Measurements from ENCODE around the gene NAA10. TPM values are rescaled to one million over a fixed set of nuclear protein-coding genes. Genes with fewer than 3 reads are reported as not detected.

NAA10 gene
- total RNA-seq, 1 donor from 2014 or later = 109 TPM

DNA sequence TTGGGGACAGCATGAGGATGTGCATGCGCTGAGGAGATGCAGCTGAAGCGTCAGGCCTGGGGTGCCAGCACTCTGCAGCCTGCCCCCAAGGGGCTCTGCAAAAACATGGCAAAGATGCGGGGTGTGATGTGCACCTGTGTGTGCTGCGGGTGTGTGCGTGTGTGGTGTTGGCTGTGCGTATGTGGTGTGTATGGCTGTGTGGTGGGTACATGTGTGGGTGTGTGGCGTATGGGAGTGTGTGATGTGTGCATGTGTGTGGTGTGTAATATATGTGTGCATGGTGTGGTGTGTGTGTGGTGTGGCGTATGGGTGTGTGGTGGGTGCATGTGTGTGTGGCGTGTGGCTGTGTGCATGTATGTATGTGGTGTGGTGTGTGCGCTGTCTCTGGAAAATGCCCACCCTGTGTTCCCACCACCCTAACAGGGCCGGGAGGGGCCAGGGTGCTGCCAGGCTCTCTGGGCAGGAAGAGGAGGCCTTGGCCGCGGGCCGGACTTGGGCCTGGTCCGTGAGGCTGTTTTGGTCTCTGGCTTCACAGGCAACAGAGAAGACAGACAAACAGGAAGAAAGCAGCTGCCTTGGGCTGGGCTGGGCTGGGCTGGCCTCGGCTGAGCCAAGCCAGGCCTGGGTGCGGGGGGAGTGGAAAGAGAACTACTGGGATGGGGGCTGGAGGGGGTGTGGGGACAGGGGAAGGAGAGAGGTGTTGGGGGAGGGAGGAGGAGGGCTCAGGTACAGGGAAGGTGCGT lies 31.4 kb downstream of the NAA10 start:
- peak overlapping the region; percentile 45 for H3K4me3 Mint-ChIP-seq
- no peak for ATAC-seq (ENCODE audit: low read depth)
- intact Hi-C loops (cut with micrococcal nuclease) = no loop called here
- TF ChIP-seq CTCF (IDR thresholded peaks at IDR 0.05) = no peak
- ChIA-PET CTCF (no interaction called here), POLR2A (interaction anchor here (0.6 to 5.2 kb wide), 5 partner anchors 16 to 480 kb away, joined by 3 to 25 read pairs (median 4); partner anchors contain the start of genes ARHGAP4, IDH3G and SSR4)
- H3K9me3 Mint-ChIP-seq = no peaks in the 10 kb centered on the region
- H3K27ac Mint-ChIP-seq = peak overlapping the region; percentile 77
- no peak for DNase-seq
- no peaks in the 10 kb centered on the region for H3K27me3 Mint-ChIP-seq
- peaks cover 44% of the 10 kb centered on the region for H3K4me1 Mint-ChIP-seq
- peaks cover 5% of the 10 kb centered on the region for H3K36me3 Mint-ChIP-seq (ENCODE audit: low read depth)

DNA sequence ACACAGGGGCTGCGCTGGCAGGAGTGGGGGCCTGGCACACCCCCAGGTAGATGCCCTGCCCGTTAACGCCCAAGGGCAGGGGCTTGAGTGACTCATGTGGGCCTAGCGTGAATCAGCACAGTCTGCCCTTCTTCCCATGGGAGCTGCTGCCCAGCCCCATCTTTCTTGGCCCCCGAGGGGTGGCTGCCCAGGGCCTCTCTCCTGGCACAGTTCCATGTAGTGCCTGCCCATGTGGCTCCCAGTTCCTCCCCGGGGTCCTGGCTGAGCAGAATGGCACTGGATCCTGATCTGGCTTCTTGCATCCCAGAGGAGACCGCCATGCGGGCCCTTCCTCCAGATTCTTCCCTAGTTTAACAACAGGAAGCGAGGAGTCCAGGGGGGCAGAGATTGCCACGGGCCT lies 32.5 kb downstream of the NAA10 start:
- DNase-seq (no peak), ATAC-seq (ENCODE audit: low read depth) (no peak)
- TF ChIP-seq CTCF (IDR thresholded peaks at IDR 0.05) = no peak
- POLR2A ChIA-PET = interaction anchor here (1.6 to 5.2 kb wide), 2 partner anchors 23 to 108 kb away, joined by 8 to 25 read pairs; partner anchors contain the start of genes ARHGAP4, IDH3G and SSR4
- CTCF ChIA-PET = no interaction called here
- Mint-ChIP-seq H3K9me3 (no peaks in the 10 kb centered on the region), H3K27ac (no peak overlapping the region), H3K4me1 (peaks cover 44% of the 10 kb centered on the region), H3K27me3 (no peaks in the 10 kb centered on the region), H3K36me3 (ENCODE audit: low read depth) (peaks cover under 1% of the 10 kb centered on the region), H3K4me3 (no peak overlapping the region)
- intact Hi-C loops (cut with micrococcal nuclease) = no loop called here

DNA sequence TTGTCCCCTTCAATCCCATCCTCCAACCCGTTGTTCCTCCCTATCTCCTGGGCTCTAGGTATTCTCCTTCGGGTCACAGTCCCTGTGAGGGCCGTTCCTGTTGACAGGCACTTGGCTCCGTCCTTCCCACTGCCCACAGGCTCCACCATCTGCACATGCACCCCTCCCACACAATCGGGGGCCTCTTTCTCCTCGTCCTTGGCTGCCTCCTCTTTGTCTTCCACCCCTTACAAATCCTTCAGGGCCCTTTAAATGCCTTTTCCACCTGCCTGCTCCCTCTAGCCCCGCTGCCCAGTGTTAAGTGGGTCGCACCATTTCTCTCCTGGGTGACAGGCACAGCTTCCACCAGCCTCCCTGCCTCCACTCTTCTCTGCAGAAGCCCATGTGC lies 33.1 kb downstream of the NAA10 start:
- TF ChIP-seq CTCF (IDR thresholded peaks at IDR 0.05) = no peak
- H3K4me3 Mint-ChIP-seq = peak overlapping the region; percentile 46
- POLR2A ChIA-PET = interaction anchor here (1.8 to 1.9 kb wide), 2 partner anchors 21 to 23 kb away, joined by 11 to 12 read pairs; no protein-coding TSS in a partner anchor

DNA sequence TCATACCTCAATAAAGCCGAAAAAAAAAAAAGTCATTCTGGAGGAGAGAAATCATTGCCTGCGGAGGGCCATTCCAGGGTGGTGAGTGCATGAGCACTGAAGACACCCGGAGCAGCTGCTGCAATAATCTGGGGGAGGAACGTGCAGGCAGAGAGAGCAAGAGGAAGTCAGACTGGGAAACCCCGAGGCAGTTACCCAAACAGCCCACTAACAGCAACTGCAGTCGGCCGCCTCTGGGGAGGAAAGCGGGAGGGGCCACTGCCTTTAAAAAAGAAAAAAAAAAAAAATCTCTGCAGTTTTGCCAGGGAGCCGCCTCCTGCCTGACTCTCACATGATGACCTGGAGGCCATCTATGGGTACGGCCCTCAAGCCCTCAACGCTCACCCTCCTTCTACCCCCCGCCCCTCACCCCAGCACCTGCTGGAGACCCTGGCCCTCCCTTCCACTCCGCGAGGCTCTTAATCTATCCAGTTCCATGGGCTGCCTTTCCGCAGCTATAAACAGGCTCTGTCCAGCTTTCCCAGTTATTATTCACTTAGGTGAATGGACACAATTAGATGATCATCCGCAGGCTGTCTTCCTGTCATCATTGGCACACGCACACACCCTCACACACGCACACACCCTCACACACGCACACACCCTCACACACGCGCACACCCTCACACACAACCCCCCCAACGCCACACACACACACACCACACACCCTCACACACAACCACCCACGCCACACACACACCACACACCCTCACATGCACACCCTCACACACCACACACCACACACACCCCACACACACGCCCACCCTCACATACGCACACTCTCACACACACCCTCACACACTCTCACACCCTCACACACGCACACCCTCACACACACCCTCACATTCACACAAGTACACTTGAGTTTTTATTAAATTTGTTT lies 33.7 kb downstream of the NAA10 start:
- DNase-seq (peak; percentile 47), ATAC-seq (ENCODE audit: low read depth) (peak; percentile 91)
- H3K27me3 Mint-ChIP-seq = no peaks in the 10 kb centered on the region
- H3K27ac Mint-ChIP-seq = peak overlapping the region; percentile 83
- H3K4me1 Mint-ChIP-seq = peaks cover 44% of the 10 kb centered on the region
- H3K9me3 Mint-ChIP-seq = no peaks in the 10 kb centered on the region
- CTCF ChIA-PET = interaction anchor here (0.8 to 1.0 kb wide), 2 partner anchors 22 to 83 kb away, joined by 3 read pairs; no protein-coding TSS in a partner anchor
- no peak for TF ChIP-seq CTCF (IDR thresholded peaks at IDR 0.05)
- peak overlapping the region; percentile 72 for H3K4me3 Mint-ChIP-seq
- no peaks in the 10 kb centered on the region for H3K36me3 Mint-ChIP-seq (ENCODE audit: low read depth)
- intact Hi-C loops (cut with micrococcal nuclease) = loop anchor here (1.0 to 2.0 kb wide), 4 partner anchors 13 to 107 kb away; partner anchors contain the start of genes IDH3G and SSR4
- POLR2A ChIA-PET = interaction anchor here (0.7 to 1.9 kb wide), 7 partner anchors 9 to 176 kb away, joined by 3 to 12 read pairs (median 7); partner anchors contain the start of gene L1CAM

More for the DNA sequence above, 33.1 kb downstream of the NAA10 start:
- intact Hi-C loops (cut with micrococcal nuclease) = loop anchor here (1.0 to 2.0 kb wide), 4 partner anchors 13 to 107 kb away; partner anchors contain the start of genes IDH3G and SSR4
- H3K27ac Mint-ChIP-seq = peak overlapping the region; percentile 50
- peaks cover 44% of the 10 kb centered on the region for H3K4me1 Mint-ChIP-seq
- H3K27me3 Mint-ChIP-seq = no peaks in the 10 kb centered on the region
- H3K9me3 Mint-ChIP-seq = no peaks in the 10 kb centered on the region
- H3K36me3 Mint-ChIP-seq (ENCODE audit: low read depth) = no peaks in the 10 kb centered on the region
- no peak for ATAC-seq (ENCODE audit: low read depth)
- no peak for DNase-seq
- CTCF ChIA-PET = no interaction called here
